CD4-positive, alpha-beta T cell treated with Interleukin-6 for 4 hours (primary cell): ENCODE results near the gene RNF222.
"Not testable (repeated sequence)": the region's sequence is repeated elsewhere in the genome, so short reads cannot be mapped to it uniquely, and the experiment has no call there.

ENCODE experiments used
- DNase-seq: peaks from one replicate; pipeline ENCODE4 v3.0.0-alpha.2; 2020; ENCODE audit warnings: mixed read lengths

Gene RNF222

DNA sequence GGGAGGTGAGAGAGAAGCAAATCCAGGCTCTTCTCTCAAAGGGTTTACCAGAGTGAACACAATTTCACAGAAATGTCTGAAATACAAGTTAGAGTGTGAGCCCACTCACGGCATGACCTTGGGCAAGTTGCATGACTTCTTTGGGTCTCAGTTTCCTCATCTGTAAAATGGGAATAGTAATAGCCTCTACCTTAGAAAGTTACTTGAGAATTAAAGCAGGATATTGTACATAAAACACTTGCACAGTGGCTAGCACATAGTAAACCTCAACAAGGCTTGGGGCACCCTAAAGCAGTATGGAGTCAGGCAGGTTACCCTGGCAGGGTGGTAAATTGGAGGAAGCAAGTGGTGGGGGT is 13.2 kb upstream of the RNF222 start:
- DNase-seq = no peak

DNA sequence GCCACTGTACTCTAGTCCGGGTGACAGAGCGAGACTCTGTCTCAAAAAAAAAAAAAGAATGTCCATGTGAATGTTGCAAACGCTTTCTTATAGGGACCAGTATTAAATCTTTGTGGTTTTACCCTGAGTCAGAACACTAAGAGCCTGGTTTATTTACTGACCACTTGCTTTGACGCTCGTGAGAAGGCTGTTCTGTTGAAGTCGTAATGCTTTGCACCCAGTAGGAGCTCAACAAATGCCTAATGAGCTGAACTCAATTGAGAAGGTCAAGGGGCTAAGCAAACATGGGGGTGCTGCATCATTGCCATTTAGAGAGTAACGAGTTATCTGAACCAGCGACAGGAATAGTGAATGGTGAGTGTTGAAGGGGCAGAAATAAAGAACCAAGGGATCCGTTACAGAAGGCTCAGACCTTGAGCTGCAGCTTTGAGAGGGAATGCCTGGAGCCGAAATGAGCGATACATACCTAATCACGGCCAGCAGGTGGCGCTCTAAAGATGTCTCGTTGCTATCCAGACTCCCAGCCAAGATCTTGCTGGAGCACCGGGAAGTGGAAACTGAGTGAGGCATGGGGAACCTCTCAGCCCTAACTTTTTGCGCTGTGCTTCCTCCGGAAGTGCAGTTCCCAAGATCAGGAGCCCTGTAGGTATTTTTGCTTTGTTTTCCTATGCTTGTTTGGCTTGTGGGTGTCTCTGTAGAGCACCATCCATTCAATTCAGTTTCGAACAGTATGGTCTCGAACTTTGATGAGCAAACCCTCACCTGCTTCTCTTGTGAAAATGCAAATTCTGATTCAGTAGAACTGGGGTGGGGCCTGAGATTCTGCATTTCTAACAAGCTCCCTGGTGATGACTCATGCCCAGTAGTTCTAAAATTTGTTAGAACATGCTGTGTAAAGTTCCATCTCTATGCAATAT is 12.6 kb upstream of the RNF222 start:
- peak; percentile 88 for DNase-seq

DNA sequence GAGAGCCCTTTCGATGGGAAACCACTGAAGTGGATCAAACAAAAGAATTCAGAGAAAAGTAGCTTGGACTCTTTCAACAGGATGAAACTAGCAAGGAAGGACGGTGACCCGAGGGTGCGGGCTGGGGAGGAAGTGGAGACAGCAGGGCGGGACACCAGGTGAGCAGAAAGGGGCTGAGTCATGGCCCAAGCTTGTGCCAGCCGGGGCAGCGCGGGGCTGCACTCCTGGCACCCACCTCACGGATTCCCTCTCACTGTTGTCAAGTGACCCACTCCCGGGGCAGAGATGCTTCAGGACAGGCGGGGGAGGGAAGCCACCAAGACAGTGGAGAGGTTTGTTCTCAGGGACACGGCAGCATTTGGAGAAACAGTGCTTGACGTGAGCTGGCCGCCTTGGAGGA is 10.7 kb upstream of the RNF222 start:
- no peak for DNase-seq

DNA sequence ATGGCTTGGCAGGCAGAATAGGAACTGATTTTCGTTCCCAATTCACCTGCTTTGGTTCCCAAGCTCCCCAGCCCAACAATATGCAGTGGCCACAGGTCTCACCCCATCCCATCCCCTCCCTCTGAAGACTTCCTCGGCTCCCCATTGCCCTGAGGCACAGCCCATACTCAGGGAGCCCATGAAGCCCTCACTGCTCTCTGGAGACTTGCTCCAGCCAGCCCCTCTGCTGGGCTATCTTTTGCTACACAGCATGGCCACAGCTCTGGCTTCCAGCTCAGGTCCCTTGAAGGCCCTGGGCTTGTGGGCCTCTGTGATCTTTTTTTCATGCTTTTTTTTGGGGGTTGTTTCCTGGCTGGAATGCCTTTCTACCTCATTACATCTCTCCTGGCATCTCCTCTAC is 8.5 kb upstream of the RNF222 start:
- DNase-seq = no peak

DNA sequence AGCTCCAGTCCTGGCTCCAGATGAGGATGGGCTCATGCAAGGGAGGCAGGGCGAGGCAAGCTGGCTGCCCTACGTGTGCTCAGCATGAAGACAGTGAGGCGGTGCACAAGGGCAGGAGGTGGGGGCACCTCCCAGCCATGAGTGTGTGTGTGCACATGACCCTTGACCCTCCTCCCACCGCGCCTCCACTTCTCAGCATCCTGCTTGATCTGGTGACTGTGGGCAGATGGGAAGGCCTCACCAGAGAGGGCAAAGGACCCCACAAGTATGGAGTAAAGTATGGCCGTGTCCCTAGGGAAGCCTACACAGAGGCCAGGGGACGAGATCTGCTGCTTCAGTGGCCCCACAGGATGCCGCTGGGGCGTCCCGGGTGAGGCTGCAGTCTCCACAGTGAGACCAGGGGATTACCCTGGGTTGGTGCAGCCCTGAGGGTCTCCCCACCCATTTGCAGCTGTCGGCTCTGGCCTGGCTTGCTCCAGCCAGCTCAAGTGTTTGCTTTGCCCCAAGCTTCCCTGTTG is 7.9 kb upstream of the RNF222 start:
- DNase-seq = no peak

DNA sequence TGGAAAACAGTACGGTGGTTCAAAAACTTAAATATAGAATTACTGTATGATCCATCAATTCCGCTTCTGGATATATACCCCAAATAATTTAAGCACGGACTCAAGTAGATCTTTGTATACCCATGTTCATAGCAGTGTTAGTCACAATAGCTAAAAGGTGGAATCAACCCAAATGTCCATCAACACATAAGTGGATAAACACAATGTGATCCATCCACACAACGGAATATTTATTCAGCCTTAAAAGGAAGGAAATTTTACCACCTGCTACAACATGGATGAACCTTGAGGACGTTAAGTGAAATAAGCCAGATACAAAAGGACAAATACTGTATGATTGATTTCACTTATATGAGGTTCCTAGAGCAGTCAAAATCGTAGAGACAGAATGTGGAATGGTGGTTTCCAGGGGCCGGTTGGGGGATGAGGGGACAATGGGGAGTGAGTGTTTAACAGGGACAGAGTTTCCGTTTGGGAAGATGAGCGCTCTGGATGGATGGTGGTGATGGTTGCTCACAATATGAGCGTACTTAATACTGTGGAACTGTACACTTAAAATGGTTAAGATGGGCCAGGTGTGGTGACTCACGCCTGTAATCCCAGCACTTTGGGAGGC is 5.4 kb upstream of the RNF222 start:
- no peak for DNase-seq

DNA sequence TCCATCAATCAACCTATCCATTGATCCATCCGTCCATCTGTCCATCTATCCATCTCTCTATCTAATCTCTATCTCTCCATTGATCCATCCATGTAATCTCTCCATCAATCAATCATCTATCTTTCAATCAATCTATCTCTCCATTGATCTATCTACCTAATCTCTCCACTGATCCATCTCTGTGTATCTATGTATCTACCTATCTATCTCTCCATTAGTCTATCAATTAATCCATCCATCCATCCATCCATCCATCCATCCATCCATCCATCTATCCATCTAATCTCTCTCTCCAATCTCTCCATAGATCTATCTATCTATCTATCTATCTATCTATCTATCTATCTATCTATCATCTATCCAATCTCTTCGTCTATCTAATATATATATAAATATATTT is 3.5 kb upstream of the RNF222 start:
- DNase-seq = no peak

DNA sequence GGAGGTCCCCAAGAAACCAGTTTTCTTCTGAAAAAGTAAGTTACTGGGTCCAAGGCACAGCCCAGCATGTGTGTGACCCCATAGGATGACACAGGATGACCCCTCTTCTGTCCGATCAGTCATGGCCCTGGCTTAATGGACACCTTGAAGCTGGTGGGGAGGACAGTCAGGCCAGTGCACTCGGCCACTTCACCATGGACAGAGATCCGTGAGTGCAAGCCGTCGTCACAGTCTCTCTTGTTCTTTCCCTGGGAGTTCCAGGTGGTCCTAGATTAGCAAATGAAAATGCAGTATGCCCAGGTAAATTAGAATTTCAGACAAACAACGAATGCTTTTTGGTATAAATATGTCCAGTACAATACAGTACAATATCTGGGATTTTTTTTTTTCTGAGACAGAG is 1.4 kb upstream of the RNF222 start:
- DNase-seq = no peak

DNA sequence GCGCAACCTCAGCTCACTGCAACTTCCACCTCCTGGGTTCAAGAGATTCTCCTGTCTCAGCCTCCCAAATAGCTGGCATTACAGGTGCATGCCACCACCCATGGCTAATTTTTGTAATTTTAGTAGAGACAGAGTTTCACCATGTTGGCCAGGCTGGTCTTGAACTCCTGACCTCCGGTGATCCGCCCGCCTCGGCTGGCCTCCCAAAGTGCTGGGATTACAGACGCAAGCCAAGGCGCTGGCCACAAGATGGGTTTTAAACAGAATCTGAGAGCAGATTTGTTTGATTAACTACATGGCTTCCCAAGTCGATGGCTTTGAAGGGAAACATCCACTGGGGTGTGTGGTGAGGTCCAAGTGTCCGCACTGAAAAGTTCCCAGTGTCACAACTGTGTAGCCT is 3.1 kb downstream of the RNF222 start:
- not testable (repeated sequence) for DNase-seq

DNA sequence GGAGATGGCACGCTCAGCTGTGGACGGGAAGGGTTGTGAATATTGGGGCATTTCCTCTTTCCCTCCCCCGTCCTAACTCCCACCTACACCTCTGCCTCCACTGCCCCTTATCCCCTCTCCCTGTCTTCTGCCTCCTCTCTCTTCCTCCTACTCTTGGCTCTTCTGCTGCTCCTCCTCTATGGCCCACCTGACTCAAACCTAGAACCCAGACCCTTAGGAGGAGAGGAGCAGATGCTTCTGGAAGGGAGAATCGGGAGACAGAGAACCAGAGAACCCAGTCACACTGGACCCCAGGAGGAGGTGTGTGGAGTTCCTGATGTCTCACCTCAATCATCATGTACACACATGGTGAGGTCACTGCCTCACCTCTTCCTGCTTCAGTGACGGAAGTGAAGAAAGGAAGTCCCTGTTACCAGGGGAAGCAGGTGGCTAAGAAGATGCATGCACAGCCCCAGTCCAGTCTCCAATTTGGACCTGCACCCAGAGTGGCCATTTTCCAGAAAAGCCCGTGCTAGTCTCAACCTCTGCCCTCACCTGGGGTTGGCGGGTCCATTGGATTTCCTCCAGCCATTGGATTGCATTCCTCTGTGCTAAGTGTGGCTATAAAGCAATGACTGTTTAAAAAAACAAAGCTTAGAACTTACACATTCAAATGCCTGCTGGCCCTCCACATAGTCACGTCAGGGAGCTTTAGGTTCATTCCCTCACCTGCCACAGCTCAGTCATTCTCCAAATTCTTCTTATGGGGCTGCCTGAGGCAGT is 4.0 kb downstream of the RNF222 start:
- peak; percentile 58 for DNase-seq

DNA sequence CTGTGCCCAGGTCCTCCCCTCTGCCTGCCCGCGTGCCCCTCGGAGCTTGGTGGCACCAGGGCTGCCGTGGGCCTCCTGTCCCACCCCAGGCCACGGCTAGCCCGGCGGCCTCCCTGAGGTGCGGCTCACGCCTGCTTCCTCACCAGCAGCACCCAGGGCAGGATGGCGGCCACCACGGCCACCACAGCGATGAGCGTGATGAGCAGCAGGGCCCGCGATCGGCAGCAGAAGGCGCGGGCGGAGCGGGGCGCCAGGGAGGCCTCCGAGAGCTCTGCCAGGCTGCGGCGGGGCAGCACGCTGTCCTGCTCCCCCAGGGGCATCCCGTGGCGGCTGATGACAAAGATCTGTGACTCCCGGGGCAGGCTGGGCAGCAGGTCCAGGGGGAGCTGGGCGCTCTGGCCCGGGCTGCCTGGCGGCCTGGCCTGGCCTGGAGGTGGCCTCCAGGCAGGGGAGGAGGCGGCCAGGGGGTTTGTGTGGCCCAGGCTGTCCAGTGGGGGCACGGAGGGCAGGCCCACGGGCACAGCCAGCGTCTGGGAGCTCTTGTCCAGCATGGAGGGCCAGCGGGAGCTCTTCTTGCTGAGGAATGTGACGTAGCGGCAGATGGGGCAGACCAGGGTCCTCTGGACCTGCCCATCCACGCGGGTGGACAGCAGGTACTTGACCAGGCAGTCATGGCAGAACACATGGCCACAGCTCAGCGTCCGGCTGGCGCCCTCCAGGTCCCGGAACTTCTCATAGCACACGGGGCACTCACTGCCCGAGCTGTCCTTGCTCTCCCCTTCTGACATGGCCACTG is 4.8 kb downstream of the RNF222 start:
- DNase-seq = no peak

DNA sequence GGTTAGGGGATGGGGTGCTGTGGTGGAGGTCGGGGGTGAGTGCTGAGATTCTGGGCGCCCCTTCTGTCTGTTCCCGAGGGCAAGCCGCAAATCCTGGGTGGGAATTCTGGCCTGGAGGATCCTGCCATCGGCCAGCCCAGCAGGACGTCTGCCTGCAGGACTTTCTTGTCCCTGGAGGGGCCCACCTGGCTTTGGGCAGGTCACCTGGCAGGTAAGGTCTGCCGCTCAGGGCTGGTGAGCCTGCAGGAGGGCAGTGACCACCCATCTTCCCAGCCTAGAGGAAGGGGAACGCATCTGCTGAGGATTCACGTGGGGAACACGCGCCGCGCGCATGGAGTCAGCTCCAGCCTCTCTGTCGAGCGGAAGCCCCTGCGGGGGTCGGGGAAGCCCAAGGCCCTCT is 5.4 kb downstream of the RNF222 start:
- DNase-seq = no peak

DNA sequence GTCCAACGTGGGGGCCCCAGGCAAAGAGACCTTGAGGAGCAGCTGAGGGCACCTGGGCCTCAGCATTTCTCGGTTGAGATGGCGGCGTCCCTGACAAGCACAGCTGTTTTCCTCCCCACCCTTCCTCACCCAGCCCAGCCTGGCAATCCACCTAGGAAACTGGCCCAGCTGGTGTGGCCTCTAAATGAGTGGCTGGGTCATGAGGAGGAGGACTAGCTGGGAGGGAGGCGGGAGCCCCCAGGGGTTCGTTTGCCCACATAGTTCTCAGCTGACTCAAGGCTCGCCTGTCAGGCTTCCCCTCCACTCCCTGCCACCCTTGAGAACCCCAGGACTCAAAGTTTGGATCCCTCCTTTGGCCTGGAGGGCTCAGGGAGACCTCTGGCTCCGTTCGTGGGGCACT is 5.9 kb downstream of the RNF222 start:
- DNase-seq = no peak

DNA sequence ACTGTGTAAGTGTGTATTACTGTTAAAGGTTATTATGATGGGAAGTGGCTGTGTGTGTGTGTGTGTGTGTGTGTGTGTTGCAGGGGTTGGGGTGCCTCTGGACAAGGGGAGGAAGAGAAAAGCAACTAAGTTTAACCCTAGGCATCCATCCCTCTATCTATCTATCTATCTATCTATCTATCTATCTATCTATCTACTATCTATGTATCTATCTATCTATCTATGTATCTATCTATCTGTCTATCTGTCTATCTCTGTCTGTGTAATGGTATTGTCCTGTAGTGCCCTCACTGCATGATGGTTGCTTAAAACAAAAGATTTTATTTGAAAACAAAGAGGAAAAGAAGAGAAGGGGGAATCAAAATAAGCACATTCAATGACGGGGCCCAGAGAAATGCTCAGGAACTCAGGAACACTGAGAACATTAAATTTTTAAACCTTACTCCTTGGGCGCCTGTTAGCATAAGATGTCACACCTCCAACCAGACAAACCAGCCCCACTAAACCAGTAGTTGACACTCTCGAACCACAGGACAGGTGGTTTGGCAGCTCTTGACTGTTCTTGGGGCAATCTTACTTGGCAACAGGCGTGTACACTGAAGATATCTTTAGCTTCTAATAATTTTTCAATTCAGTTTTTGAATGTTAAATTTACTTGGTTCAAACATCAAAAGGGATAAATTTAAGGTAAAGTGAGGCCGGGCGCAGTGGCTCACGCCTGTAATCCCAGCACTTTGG is 9.5 kb downstream of the RNF222 start:
- no peak for DNase-seq

DNA sequence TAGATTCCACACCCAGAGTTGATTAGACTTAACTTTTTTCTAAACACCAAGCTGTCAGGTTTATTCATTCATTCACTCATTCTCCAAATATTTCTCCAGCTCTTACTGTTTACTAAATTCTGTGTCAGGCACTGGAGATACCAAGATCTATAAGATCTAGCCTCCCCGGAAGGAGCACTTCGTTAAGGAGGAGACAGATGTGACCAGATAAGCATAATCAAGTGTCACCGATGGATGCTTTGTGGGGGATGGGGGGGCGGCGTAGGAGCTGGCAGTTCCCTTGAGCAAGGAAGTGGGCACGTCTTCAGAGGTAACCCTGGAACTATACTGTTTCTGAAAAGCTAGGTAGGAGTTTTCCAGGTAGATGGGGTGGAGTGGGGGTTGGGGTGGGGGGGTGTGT is 10.8 kb downstream of the RNF222 start:
- DNase-seq = no peak

DNA sequence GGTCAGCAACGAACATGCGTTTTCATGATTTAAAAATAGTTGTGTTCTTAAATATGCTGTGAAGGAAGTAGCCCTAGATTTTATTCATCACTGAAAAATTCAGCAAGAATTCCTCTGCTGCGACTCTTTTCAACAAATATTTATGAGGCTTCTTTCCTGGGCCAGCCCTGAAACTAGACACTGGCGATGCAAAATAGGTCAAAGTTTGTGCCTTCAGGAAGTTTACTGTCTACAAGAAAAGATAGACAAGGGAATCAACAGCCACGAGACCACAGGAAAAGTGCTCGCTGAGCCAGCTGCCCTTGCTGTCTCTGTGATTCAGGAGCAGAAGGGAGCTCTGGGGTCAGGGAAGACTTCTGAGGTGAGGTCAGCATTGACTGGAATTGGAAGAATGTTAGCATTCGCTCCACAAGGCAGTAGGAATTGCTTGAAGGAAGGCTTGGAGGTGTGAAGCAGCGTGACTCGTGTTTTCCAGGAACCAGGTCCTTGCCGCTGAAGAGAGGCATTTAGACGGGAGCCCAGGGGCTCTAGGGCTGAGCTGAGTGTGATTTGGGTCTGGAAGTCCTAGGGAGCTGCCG is 12.7 kb downstream of the RNF222 start:
- DNase-seq = no peak

DNA sequence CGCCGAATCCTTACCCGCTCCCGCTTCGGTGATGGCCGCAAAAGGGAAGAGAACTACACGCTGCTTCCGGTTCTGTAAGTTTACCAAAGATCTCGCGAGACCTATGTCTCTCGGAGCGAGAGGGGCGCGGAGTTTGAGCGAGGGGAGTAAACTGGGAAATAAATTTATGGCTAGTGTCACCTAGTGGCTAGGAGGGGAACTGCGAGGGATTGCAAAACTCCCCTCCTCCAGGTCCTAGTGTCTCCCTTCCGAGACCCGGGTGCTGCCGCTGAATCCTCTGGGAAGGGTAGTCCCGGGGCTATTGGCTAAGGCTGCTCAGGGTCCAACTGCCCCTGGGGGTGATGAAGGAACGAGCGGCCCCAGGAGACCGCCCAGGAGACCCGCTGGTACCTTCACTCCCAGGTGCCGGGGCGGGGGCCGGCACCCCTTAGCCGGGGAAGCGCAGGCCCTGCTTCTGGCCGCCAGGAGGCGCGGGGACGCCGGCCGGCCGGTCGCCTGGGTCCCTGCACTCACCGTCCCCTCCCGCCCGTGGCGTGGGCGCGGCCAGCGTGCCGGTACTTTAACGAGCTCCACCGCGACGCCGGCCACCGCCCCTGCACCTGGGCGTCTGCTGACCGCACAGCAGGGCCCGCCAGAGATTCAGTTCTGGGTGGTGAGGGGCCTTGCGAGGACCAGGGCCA is 14.3 kb downstream of the RNF222 start, which contains the start of gene RPL26:
RPL26 (minus strand) TSS at position 51 of the 680 bp plus-strand sequence. CDS start 883 bp downstream, outside the sequence.
- peak; percentile 95 for DNase-seq

DNA sequence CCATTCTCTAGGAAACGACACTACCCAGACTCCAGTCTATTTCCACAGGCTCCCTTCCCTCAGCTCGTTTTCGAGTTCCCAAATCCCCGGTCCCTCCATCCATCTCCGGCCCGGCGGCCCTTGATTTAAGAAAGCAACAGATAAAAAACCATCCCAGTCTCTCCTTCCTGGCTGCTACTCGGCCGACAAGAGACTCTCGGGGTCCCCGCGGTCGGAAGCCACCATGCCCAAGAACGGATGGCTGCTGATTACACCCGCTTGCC is 14.8 kb downstream of the RNF222 start:
- no peak for DNase-seq

DNA sequence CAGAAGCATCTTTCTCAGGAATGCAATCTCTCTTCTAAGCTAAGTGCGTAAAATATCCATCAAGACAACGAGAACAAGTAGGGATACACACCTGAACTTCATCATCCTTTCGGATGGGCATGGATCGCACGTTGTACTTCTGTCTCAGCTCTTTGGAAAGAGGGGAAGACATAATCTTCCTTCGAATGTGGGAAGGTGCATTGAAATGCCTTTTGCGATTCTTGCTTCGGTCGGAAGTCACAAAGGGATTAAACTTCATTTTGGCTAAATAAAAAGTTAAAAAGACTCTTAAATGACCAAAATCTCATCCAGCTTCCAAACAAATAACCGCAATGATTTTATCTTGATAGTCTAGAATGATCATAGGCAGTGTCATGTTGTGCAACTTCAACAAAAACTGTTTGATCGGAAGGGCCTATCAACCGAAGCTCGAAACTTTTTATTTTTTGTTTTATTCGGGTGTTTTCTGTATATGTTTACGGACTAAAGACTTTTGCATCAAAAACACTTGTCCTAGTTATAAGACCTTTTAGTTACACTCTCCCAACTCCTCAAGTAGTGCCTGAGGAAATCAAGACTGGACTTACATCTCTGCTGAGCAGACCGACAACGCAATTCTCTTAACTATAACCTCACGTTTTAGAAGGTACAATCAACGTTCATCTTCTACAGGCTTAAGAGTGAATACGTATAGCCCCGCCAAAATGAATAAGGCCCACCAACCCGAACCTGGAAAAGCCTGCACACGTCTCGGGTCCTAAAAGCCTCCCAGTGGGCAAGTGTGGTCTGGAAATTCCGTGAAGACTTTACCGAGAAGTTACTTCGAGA is 15.4 kb downstream of the RNF222 start:
- DNase-seq = no peak

DNA sequence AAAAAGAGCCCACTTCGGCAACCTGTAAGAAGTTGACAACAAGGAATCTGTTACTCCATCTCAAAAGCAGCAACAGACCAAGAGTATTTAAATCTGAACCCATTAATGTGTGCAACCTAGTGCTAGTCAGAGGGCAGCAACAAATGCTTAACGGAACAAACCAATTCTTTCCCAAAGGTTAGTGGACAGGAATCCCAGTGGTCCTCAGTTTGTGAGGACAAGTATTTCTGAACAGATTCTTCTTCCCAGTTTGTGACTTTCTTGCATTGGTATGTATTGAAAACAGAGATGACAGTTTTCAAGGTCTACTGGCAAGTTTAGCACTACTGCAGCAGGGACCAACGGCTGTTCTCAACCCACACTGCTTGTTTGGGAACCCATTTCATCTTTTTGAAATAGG is 17.6 kb downstream of the RNF222 start:
- DNase-seq = no peak
